Right lobe of liver (tissue), 4 donors: Measurements from ENCODE around the gene YPEL4.

Experiments used
- CTCF ChIP-seq, 4 donors: fragments of 200-600 bp in 3 of 4; fragments of 450-650 bp in 1 of 4; IDR thresholded peaks; one replicate each; pipeline versions ENCODE4 v1.5.1 to v1.8.0; 2016 to 2022; ENCODE audit warnings: antibody characterized with exemption in 4 of 4, mild to moderate bottlenecking in 2 of 4
- POLR2A ChIP-seq: fragments of 450-650 bp; IDR thresholded peaks from one replicate; pipeline ENCODE4 v1.6.1; 2017; ENCODE audit warnings: antibody characterized with exemption, mild to moderate bottlenecking
- donor health status: DM: no; HTN: no; CAD: no.
- donor health status: DM: no; HTN: no; CAD: no.
- donor health status: DM: no; HTN: yes; CAD: no.

DNA sequence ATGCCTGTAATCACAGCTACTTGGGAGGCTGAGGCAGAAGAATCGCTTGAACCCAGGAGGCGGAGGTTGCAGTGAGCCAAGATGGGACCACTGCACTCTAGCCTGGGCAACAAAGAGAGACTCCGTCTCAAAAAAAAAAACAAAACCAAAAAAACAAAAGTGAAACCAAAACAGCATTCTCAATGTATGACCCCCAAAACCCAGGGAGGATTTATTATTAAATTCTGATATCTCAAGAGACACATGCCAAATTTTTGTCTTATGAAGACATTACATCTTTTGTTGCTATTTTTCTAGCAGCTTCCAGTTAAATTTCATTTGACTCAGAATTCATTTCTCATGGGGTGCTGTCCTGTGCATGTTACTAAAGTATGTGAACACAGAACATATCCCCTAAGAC lies 3.0 kb upstream of the YPEL4 start:
- no peak for TF ChIP-seq CTCF (IDR thresholded peaks at IDR 0.05)
- TF ChIP-seq POLR2A = no peak
